ENCODE measurements around the gene GGACT. TPM values are rescaled to one million over a fixed set of nuclear protein-coding genes. Genes with fewer than 3 reads are reported as not detected.

The GGACT gene
- total and polyA plus RNA-seq, 2 donors from 2014 or later: 9.3 to 15.6 TPM

DNA sequence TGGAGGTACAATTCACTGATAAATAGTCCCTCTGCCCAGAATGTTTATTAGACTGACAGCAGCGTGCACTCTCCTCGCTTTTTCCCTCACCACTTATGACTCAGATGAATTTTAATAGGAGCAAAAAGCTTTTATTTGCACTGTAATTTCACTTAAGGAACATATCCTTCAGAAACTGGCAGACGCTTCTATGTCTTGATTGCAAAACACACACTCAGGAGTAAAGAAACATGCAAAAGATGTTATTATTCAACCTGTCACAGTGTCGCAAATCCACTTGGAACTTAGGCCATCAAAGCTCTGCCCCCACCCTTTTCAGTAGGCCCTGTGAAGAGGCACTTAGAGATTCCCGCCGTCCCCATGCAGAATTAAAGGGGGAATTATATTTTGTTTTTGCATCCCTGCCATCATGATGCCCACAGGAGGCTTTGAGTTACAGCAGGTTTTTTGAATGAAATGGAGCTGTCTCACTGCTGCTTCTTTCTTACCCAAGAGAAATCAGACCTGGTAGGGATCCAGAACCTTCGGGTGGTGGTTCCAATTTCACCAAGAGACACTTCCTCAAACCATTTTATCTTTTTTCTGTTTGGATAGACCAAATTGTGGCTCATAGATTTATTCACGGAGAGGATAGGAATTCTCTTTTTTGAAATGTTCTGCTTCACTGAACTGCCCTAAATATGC is 74.5 kb downstream of the GGACT start:
- no peak overlapping the region for H3K9ac ChIP-seq (ENCODE audit: low read length in 3 of 3)
- FAIRE-seq (no peak), DNase-seq (no peak)
- TF ChIP-seq, protein P1, sequence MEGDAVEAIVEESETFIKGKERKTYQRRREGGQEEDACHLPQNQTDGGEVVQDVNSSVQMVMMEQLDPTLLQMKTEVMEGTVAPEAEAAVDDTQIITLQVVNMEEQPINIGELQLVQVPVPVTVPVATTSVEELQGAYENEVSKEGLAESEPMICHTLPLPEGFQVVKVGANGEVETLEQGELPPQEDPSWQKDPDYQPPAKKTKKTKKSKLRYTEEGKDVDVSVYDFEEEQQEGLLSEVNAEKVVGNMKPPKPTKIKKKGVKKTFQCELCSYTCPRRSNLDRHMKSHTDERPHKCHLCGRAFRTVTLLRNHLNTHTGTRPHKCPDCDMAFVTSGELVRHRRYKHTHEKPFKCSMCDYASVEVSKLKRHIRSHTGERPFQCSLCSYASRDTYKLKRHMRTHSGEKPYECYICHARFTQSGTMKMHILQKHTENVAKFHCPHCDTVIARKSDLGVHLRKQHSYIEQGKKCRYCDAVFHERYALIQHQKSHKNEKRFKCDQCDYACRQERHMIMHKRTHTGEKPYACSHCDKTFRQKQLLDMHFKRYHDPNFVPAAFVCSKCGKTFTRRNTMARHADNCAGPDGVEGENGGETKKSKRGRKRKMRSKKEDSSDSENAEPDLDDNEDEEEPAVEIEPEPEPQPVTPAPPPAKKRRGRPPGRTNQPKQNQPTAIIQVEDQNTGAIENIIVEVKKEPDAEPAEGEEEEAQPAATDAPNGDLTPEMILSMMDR (IDR thresholded peaks at IDR 0.05; ENCODE audit: borderline replicate concordance, extremely low read depth, insufficient read depth): no peak
- H3K9me3 ChIP-seq (ENCODE audit: control insufficient read depth in 2 of 3, insufficient read depth in 1 of 3, low read length in 3 of 3): no peaks in the 10 kb centered on the region
- no peak overlapping the region for H3K27ac ChIP-seq (ENCODE audit: low read depth in 2 of 2, low read length in 2 of 2)
- H3K4me3 ChIP-seq (ENCODE audit: low read length in 3 of 3): no peak overlapping the region
- intact Hi-C loops (cut with DNase I): no loop called here
- H3K4me1 ChIP-seq (ENCODE audit: control insufficient read depth in 2 of 3, insufficient read depth in 2 of 3, low read depth in 1 of 3, low read length in 3 of 3): peaks cover 0 to 8% (median 3%) of the 10 kb centered on the region in 3 donors
- no peaks in the 10 kb centered on the region for H3K27me3 ChIP-seq (ENCODE audit: control insufficient read depth, insufficient read depth, low read length)
- peaks cover 0 to 4% (median 0%) of the 10 kb centered on the region in 3 donors for H3K36me3 ChIP-seq (ENCODE audit: control insufficient read depth in 2 of 3, insufficient read depth in 3 of 3, low read length in 3 of 3)

DNA sequence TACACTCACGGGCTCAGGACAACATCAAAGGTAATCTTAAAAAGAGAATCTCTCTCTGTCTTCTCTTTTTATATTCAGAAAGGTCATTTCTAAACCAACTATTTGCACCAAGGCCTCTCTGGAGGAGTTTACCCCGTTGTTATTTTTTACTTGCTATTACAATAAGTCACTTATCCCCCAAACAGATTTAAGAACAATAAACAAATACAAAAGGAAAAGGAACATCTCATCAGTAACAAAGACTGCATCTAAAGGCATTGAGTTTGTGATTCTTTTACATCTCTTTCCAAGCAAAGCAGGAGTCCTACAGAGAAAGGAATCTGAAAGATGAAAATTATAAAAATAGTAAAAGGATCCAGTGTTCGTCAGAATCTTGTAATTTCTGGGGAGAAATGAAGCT is 75.4 kb downstream of the GGACT start:
- DNase-seq: no peak
- H3K27ac ChIP-seq (ENCODE audit: low read depth in 2 of 2, low read length in 2 of 2): no peak overlapping the region
- H3K4me1 ChIP-seq (ENCODE audit: control insufficient read depth in 2 of 3, insufficient read depth in 2 of 3, low read depth in 1 of 3, low read length in 3 of 3): peaks cover 0 to 8% (median 3%) of the 10 kb centered on the region in 3 donors
- peaks cover 0 to 4% (median 0%) of the 10 kb centered on the region in 3 donors for H3K36me3 ChIP-seq (ENCODE audit: control insufficient read depth in 2 of 3, insufficient read depth in 3 of 3, low read length in 3 of 3)
- H3K27me3 ChIP-seq (ENCODE audit: control insufficient read depth, insufficient read depth, low read length): no peaks in the 10 kb centered on the region
- FAIRE-seq: no peak
- no peak overlapping the region for H3K9ac ChIP-seq (ENCODE audit: low read length in 3 of 3)
- H3K9me3 ChIP-seq (ENCODE audit: control insufficient read depth in 2 of 3, insufficient read depth in 1 of 3, low read length in 3 of 3): no peaks in the 10 kb centered on the region
- TF ChIP-seq, protein P1 (IDR thresholded peaks at IDR 0.05; ENCODE audit: borderline replicate concordance, extremely low read depth, insufficient read depth): no peak
- intact Hi-C loops (cut with DNase I): no loop called here
- H3K4me3 ChIP-seq (ENCODE audit: low read length in 3 of 3): no peak overlapping the region

DNA sequence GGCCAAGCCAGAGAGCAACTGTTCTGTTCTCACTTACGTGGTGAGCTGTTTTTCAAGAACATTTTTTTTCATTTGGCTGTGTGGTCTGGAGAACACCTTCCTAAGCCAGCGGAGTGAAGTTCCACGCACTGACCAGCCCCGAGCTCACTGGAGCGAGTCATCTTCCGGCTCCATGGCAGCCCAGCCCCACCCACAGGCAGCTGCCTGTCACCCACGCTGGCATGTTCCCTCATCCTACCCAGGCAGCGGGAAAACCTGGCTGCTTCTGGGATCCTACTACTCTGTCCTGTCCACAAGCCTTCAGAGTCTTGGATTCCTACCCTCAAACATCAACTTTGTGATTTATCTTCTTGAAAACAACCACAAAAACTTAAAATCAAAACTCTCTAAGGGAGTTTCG is 76.2 kb downstream of the GGACT start:
- Histone ChIP-seq H3K9ac (ENCODE audit: low read length in 3 of 3) (no peak overlapping the region), H3K27ac (ENCODE audit: low read depth in 2 of 2, low read length in 2 of 2) (no peak overlapping the region), H3K27me3 (ENCODE audit: control insufficient read depth, insufficient read depth, low read length) (no peaks in the 10 kb centered on the region), H3K4me1 (ENCODE audit: control insufficient read depth in 2 of 3, insufficient read depth in 2 of 3, low read depth in 1 of 3, low read length in 3 of 3) (peaks cover 0 to 4% (median under 1%) of the 10 kb centered on the region in 3 donors), H3K9me3 (ENCODE audit: control insufficient read depth in 2 of 3, insufficient read depth in 1 of 3, low read length in 3 of 3) (no peaks in the 10 kb centered on the region), H3K36me3 (ENCODE audit: control insufficient read depth in 2 of 3, insufficient read depth in 3 of 3, low read length in 3 of 3) (peaks cover 0 to 4% (median 0%) of the 10 kb centered on the region in 3 donors), H3K4me3 (ENCODE audit: low read length in 3 of 3) (no peak overlapping the region)
- TF ChIP-seq, protein P1 (IDR thresholded peaks at IDR 0.05; ENCODE audit: borderline replicate concordance, extremely low read depth, insufficient read depth): no peak
- intact Hi-C loops (cut with DNase I): no loop called here
- DNase-seq: no peak
- no peak for FAIRE-seq
